ENCODE measurements around the gene PCBP3.
A peak's percentile ranks its signal among the peaks of the same experiment; 100 is the strongest.

The PCBP3 gene

DNA sequence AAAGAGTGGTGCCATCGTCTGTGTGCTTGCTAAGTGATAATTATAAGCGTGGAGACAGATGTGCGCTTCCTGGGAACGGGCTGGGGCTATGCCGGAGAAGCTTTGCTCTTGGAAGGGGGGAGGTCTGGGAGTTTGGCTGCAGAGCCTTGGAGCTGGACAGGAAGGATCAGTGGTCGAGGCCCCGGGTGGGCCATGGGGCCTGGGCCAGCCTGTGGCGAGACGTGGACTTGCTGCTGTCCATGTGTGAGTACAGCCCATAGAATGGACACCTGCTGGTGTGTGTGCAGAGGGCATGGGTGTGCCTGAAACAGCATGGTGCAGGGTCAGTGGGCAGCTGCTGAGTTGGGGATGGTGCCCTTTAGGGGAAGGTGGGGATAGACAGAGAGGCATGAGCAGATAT, 121.3 kb downstream of the PCBP3 start:
- no peak for DNase-seq

DNA sequence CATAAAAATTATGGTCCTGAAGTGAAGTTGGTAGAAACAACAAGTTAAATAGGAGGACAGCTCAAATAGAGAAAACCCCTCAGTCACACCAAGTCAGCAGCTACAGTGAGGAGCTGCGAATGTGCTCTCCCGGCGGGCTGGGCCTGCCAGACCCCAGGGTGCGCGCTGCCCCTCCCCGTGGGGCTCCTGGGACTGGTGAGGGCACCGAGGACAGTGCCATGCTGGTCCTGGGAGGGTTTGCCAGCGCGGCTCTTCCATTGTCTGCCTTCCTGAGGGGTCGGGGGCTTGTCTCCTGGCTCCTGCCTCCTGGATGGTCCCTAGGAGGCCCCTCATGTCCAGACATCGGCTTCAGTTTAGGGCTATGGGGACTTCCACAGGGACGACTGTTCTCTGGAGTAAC, 121.8 kb downstream of the PCBP3 start:
- no peak for DNase-seq

- DNase-seq, result no peak
These were observed 122.5 kb downstream of the PCBP3 start for GRCh38 chr21:45766055-45766454.

DNA sequence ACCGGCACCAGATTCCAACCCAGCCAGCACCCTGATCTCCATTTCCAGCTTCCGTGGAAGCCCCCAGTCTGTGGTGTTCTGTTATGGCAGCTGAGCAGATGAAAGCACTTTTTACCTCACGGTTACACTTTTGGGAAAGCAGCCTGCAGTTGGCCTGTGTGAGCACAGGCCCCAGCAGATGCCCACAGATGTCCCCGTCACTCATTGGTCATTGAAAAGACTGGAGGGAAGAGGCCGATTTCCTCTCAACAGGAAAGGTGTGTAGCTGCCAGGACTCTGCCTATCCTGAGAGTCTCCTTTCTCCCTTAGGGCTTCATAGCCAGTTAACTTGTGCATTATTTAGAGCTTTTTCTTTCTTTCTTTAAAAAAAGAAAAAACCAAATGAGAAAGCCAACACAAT, 123.0 kb downstream of the PCBP3 start:
- DNase-seq, result no peak

- peak; percentile 64 for DNase-seq
These were observed 123.8 kb downstream of the PCBP3 start for GRCh38 chr21:45767071-45768006.

DNA sequence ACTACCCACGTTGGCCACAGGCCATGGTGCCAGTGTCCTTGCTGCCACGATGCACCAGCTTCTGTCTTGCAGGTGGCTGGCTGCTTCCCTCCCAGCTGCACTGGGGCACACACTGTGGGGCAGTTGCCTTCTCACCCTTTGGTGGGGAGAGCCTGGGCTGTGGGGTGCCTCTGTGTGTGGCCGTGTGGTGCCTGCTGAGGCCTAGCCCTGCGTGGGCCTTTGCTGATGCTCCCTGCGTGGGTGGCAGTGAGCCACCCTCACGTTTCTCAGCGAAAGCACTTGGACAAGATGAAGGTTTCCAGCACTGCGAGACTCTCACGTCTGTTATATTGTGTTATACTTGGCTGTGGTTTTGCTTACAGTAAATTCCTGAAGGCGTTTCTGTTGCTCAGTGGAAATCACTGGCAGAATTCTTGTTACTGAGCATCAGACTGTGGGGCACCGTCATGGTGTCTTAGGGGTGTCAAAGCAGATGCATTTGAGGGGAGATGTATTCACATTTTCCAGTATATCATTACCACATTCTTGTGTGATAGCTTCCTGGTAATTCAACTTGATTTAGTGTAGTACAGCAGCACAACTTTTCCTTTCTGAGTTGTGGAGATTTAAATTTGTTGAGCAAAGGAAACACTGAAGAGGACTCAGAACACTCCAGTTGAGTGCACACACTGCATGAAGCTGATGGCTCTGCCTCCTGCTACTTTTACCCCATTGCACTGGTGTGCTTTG, 124.7 kb downstream of the PCBP3 start:
- DNase-seq, result peak; percentile 66

DNA sequence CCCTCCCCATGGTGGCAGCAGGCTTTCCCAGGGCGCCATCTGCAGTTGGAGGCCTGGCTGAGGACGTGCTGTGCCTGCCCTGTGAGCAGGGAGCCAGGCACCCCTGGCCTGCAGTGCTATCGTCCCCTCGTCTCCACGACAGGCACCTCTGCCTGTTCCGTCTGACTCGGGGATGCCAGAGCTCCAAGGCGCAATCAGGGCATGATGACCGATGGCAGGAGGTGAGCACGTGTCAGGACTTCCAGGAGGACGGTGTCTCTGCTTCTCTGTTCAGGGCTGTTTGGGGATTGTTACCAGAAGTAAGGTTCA, 125.2 kb downstream of the PCBP3 start:
- DNase-seq, result no peak

- no peak for DNase-seq
These were observed 125.8 kb downstream of the PCBP3 start for GRCh38 chr21:45769294-45769693.

- DNase-seq, result no peak
These were observed 126.4 kb downstream of the PCBP3 start for GRCh38 chr21:45769896-45770295.

DNA sequence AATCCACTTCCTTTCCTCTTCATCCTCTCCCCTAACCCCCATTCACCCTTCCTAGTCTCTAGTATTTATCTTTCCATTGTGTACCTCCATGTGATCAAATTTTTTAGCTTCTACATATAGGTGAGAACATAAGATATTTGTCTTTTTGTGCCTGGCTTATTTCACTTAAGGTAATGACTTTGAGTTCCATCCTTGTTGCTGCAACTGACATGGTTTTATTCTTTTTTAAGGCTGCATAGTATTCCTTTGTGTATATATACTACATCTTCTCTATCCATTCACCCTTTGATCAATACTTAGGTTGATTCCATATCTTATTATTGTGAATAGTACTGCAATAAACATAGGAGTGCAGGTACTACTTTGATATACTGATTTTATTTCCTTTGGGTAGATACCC, 128.7 kb downstream of the PCBP3 start:
- DNase-seq, result no peak

DNA sequence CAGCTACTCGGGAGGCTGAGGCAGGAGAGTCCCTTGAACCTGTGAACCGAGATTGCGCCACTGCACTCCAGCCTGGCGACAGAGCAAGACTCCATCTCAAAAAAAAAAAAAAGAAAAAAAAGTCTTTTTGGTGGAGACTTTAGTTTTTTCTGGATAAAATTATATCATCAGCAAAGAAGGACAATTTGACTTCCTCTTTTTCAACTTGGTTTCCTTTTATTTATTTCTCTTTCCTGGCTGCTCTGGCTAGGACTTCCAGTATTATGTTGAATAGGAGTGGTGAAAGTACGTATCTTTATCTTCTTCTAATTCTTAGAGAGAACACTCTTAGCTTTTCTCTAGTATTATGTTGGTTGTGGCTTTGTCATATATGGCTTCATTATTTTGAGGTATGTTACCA, 130.8 kb downstream of the PCBP3 start:
- no peak for DNase-seq

GRCh38 chr21:45776971-45777370, 133.4 kb downstream of the PCBP3 start:
- DNase-seq, result no peak

GRCh38 chr21:45778686-45779085, 135.2 kb downstream of the PCBP3 start:
- no peak for DNase-seq

GRCh38 chr21:45779226-45779625, 135.7 kb downstream of the PCBP3 start:
- no peak for DNase-seq

- DNase-seq, result no peak
These were observed 137.1 kb downstream of the PCBP3 start for GRCh38 chr21:45780647-45781046.

- DNase-seq, result no peak
These were observed 138.2 kb downstream of the PCBP3 start for GRCh38 chr21:45781741-45782140.

- no peak for DNase-seq
These were observed 143.1 kb downstream of the PCBP3 start for GRCh38 chr21:45786660-45787059.

DNA sequence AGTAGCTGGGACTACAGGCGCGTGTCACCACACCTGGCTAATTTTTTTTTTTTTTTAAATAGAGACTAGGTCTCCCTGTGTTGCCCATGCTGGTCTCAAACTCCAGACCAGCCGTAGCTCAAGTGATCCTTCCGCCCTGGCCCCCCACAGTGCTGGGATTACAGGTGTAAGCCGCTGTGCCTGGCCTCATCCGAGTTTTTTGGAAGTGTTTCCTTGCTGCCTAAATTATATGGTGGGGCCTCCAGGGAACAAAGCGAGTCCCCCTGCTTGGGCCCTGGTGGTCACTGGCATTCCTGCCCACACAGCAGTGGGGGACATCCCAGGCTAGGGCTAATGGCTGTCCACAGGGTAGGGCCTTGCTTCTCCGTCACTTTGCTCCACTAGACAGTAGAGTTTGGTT, 143.8 kb downstream of the PCBP3 start:
- DNase-seq, result no peak

DNA sequence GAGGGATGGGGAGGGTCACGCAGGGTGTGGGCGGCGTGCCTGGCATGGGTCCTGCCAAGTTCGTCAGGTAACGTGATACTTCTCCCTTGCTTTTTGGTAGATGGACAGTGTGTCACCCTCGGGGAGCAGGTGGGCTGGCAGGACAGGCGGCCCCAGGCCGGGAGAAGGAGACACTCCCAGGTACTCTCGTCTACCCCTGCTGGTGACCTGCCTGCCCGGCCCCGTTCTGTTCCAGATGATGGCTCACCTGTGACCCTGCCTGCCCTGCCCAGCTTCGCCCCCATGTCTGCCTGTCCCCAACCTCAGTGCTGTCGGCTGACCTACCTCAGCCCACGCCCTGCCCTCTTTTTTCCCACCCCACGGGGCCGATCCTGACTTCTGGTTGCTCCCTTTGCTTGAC, 144.7 kb downstream of the PCBP3 start:
- DNase-seq, result no peak

- DNase-seq, result no peak
These were observed 145.3 kb downstream of the PCBP3 start for GRCh38 chr21:45788637-45789506.

DNA sequence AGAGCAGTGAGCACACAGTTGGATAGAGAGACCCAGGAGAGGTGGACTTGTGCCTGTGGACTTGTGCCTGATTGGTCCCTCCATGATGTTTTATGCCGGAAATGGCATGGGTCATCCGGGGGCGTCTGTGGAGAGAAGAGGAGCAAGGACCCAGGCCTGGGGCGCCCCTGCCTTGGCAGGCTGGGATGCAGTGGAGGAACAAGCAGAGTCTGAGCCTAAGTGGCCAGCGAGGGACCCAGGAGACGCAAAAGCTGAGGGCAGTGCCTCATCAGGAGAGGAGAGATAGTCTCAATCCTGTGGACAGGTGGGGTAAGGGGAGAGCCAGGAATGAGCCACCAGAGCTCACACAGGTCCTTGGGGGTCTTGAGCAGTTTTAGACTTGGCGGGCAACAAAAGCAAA, 146.9 kb downstream of the PCBP3 start:
- DNase-seq, result no peak

GRCh38 chr21:45791562-45792418, 148.3 kb downstream of the PCBP3 start:
- DNase-seq, result no peak

All from fibroblast of skin of right quadriceps (primary cell).